H1 (cell line): ENCODE data around the gene TTC4.

Source experiments
- JUN ChIP-seq: IDR thresholded peaks from 2 replicates; pipeline ENCODE4 v1.6.1; 2011; ENCODE audit warnings: low read depth, mild to moderate bottlenecking, improper control_type of control experiment, low read length
- TAF1 ChIP-seq: IDR thresholded peaks from 2 replicates; pipeline ENCODE4 v1.6.1; 2011; ENCODE audit warnings: mild to moderate bottlenecking, low read depth, low read length

GRCh38 chr1:54710434-54710833 lies 5.2 kb upstream of the TTC4 start:
- TF ChIP-seq TAF1 (no peak), JUN (no peak)
